ENCODE measurements around the gene MYO3B. TPM values are rescaled to one million over a fixed set of nuclear protein-coding genes. Genes with fewer than 3 reads are reported as not detected.
"Not testable (repeated sequence)": the region's sequence is repeated elsewhere in the genome, so short reads cannot be mapped to it uniquely, and the experiment has no call there.

Gene MYO3B
- total RNA-seq, 2 donors from 2014 or later = 0.16 TPM; not detected in 1

- H3K36me3 Mint-ChIP-seq (ENCODE audit: low read depth) = no peaks in the 10 kb centered on the region
- peaks cover under 1% of the 10 kb centered on the region for H3K4me1 Mint-ChIP-seq
- no peak overlapping the region for H3K4me3 Mint-ChIP-seq
- no peaks in the 10 kb centered on the region for H3K9me3 ChIP-seq (ENCODE audit: control insufficient read depth, low read length, poor library complexity, severe bottlenecking)
- DNase-seq = no peak
- peak overlapping the region; percentile 8 for H3K27ac Mint-ChIP-seq
- H3K27me3 Mint-ChIP-seq = peaks cover 20% of the 10 kb centered on the region
- no peak for ATAC-seq
Observed at GRCh38 chr2:170341684-170342623, 164.0 kb downstream of the MYO3B start.

DNA sequence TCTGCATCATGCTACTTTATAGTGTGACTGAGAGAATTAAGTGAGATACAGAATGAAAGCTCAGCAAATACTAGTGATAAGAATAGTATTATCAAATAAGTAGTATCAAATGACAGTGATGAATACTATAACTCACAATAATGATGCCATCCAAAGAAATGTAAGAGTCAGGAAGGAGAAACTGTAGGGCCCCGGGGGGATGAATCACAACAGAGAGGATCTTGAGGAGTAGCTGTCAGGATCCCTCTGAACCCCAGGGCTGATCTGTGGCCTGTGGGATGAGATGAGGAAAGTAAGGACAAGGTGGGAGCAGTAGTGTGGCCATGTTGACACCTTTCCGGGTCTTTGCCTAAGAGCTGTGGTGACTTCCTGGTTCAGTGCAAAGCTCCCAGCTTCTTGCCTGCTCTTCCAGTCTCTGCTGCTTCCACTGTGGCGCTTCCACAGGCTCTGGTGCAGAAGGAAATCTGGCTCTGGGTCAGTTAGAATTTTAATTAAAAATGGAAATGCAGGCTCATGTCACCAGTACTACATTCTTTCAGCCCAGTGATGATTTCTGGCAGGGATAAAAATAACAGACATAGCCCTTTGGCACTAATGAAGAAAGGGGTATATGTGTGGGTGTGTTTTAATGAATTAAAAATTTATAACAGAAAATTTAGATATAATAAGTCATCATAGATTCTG, 166.9 kb downstream of the MYO3B start:
- H3K4me1 Mint-ChIP-seq = no peaks in the 10 kb centered on the region
- H3K4me3 Mint-ChIP-seq = no peak overlapping the region
- peaks cover 20% of the 10 kb centered on the region for H3K27me3 Mint-ChIP-seq
- H3K9me3 ChIP-seq (ENCODE audit: control insufficient read depth, low read length, poor library complexity, severe bottlenecking) = no peaks in the 10 kb centered on the region
- H3K36me3 Mint-ChIP-seq (ENCODE audit: low read depth) = no peaks in the 10 kb centered on the region
- no peak for DNase-seq
- no peak overlapping the region for H3K27ac Mint-ChIP-seq
- ATAC-seq = no peak

DNA sequence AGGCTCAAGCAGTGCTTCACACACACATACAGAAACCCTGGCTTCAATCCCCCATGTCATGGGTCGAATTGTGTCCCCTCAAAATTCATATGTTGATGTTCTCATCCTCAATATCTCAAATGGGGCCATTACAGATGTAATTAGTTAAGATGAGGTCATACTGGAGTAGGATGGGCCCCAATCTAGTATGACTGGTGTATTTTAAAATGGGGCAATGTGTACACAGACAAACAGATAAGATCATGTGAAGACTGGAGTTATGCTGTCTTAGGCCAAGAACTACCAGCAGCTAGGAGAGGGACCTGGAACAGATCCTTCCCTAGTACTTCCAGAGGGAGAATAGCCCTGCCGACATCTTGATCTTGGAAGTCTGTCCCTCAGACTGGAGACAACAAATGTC, 167.7 kb downstream of the MYO3B start:
- Mint-ChIP-seq H3K27me3 (peaks cover 28% of the 10 kb centered on the region), H3K4me3 (no peak overlapping the region), H3K4me1 (no peaks in the 10 kb centered on the region), H3K36me3 (ENCODE audit: low read depth) (no peaks in the 10 kb centered on the region), H3K27ac (no peak overlapping the region)
- DNase-seq (no peak), ATAC-seq (no peak)
- H3K9me3 ChIP-seq (ENCODE audit: control insufficient read depth, low read length, poor library complexity, severe bottlenecking) = no peaks in the 10 kb centered on the region

GRCh38 chr2:170349269-170349668, 171.3 kb downstream of the MYO3B start:
- H3K4me1 Mint-ChIP-seq; H3K27ac Mint-ChIP-seq; H3K36me3 Mint-ChIP-seq (ENCODE audit: low read depth); DNase-seq; H3K4me3 Mint-ChIP-seq; H3K9me3 ChIP-seq (ENCODE audit: control insufficient read depth, low read length, poor library complexity, severe bottlenecking); ATAC-seq: not testable (repeated sequence)
- H3K27me3 Mint-ChIP-seq = peaks cover 29% of the 10 kb centered on the region

- Mint-ChIP-seq H3K27ac (no peak overlapping the region), H3K36me3 (ENCODE audit: low read depth) (peaks cover 4% of the 10 kb centered on the region), H3K4me3 (no peak overlapping the region), H3K4me1 (peaks cover 10% of the 10 kb centered on the region), H3K27me3 (peaks cover 29% of the 10 kb centered on the region)
- H3K9me3 ChIP-seq (ENCODE audit: control insufficient read depth, low read length, poor library complexity, severe bottlenecking) = no peaks in the 10 kb centered on the region
- ATAC-seq (no peak), DNase-seq (no peak)
Observed at GRCh38 chr2:170350929-170351826, 173.2 kb downstream of the MYO3B start.

DNA sequence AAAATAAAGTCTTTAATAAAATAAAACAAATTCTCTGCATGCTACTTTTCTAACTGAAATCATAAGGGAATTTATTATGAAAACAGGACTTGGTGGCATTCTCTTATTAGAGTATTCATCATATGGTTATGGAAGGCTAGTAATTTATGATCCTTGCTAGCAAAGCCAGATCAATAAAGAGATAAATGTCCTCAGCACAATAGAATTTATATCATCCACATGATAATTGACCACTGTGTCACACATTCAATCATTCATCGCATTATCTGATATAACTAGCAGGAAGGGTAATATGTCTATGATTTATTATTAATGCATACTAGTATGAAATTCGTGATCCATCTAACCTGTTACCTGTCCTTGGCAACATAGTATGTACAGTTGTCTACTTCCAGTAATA, 175.8 kb downstream of the MYO3B start:
- no peak overlapping the region for H3K4me3 Mint-ChIP-seq

DNA sequence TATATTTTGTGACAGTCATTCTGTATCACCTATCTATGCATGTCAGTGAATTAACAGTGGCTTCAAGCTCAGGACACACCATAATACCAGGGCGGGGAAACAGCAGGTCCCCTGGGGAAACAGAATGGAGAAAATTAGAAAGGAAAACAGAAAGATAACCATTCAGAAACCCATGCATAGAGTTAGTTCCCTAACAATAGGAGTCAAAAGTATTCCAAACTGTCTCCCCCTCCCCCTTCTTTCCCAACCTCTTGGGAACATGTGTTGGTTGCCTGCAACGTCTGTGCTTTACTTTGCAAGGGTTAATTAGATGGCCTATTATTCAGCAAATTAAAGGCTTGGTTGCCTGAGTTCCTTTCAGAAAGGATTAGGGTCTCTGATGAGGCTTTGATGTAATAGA, 176.4 kb downstream of the MYO3B start:
- Mint-ChIP-seq H3K4me1 (peaks cover 10% of the 10 kb centered on the region), H3K27me3 (peaks cover 25% of the 10 kb centered on the region), H3K4me3 (no peak overlapping the region), H3K36me3 (ENCODE audit: low read depth) (peaks cover 4% of the 10 kb centered on the region), H3K27ac (no peak overlapping the region)
- no peak for DNase-seq
- H3K9me3 ChIP-seq (ENCODE audit: control insufficient read depth, low read length, poor library complexity, severe bottlenecking) = no peaks in the 10 kb centered on the region
- ATAC-seq = no peak

More for the DNA sequence above, 175.8 kb downstream of the MYO3B start:
- H3K9me3 ChIP-seq (ENCODE audit: control insufficient read depth, low read length, poor library complexity, severe bottlenecking) = no peaks in the 10 kb centered on the region
- Mint-ChIP-seq H3K27ac (no peak overlapping the region), H3K36me3 (ENCODE audit: low read depth) (peaks cover 4% of the 10 kb centered on the region), H3K27me3 (peaks cover 26% of the 10 kb centered on the region), H3K4me1 (peaks cover 10% of the 10 kb centered on the region)
- ATAC-seq = no peak
- DNase-seq = no peak

DNA sequence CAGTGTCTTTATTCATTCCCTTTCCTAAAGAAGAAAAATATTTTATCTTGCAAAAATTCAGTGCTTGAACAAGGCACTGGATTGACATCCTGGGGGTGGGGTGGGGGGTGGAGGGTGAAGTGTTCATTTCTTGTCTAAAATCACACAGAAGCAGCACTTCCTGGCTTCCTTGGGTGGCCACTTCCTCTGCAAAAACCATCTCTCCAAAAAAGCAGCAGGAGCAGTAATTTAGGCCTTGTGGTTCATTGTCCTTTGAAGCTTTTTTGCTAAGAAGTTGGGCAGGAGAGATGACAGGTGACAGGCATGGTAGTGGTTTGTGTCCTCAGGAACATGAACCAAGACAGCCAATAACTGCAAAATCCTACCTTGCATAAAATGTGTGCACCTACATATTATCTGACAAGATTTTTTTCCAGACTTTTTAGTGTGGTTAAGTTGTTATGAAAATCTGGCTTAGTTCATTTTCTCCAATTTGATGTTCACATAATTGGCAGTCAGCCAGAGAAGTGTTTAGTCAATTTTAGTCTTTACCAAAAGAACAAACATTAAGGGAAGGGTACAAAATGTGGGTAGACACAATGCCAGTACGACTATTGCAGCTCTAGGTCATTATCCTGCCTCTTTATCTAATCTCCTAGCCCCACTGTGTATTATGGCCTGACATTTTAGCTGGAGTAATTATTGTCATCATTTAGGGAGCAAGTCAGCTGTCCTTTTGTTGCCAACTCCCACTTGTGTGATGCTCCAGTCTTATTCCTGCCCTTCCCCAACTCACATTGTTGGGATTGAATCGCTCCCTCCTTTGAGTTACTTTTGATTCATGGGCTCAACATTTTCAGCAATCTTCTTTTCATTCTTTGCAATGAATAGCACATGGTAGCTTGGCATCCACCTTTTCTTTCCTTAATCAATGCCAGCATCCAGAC, 177.2 kb downstream of the MYO3B start:
- DNase-seq = no peak
- Mint-ChIP-seq H3K27ac (no peak overlapping the region), H3K4me1 (peaks cover 10% of the 10 kb centered on the region), H3K4me3 (no peak overlapping the region), H3K27me3 (peaks cover 26% of the 10 kb centered on the region), H3K36me3 (ENCODE audit: low read depth) (peaks cover 4% of the 10 kb centered on the region)
- no peak for ATAC-seq
- H3K9me3 ChIP-seq (ENCODE audit: control insufficient read depth, low read length, poor library complexity, severe bottlenecking) = no peaks in the 10 kb centered on the region

DNA sequence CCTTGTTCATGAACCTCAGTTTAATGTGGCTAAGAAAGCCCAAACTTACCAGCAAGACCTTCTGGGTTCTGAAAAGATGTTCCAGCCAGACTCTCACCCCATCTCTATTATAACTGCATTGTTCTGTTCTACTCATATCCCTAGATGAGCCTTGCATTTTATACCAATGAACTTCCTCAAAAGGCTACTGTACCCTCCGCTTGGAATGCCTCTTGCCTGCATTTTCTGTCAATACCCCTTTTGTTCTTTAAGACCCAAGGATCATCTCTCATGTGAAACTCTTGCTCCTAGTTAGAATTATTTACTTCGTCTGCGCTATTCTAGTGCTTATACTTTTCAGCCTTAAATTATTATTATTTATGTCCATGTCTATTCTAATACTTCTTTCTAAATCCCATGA, 181.5 kb downstream of the MYO3B start:
- Mint-ChIP-seq H3K4me1 (peaks cover 13% of the 10 kb centered on the region), H3K36me3 (ENCODE audit: low read depth) (no peaks in the 10 kb centered on the region), H3K27ac (no peak overlapping the region), H3K4me3 (no peak overlapping the region), H3K27me3 (peaks cover 50% of the 10 kb centered on the region)
- ATAC-seq (no peak), DNase-seq (no peak)
- H3K9me3 ChIP-seq (ENCODE audit: control insufficient read depth, low read length, poor library complexity, severe bottlenecking) = no peaks in the 10 kb centered on the region

DNA sequence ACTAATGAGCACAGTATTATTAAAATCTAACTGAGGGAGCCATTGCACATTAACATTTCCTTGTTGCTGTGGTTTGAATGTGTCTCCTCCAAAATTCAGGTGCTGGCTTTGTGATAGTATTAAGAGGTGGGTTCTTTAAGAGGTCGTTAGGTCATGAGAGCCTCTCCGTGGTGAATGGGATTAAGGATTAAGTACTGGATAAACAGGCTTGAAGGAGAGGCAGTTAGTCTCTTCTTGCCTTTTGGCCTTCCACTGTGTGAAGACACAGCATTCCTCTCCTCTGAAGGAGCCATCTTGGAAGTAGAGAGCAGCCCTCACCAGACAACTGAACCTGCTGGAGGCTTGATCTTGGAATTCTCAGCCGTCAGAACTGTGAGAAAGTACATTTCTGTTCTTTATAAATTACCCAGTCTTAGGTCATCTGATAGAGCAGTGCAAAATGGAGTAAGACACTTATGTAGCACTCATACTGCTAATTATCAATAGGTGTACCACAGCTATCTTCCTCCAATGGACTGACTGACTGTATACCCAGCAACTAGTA, 182.7 kb downstream of the MYO3B start:
- Mint-ChIP-seq H3K36me3 (ENCODE audit: low read depth) (no peaks in the 10 kb centered on the region), H3K27me3 (peaks cover 61% of the 10 kb centered on the region), H3K27ac (no peak overlapping the region), H3K4me1 (peaks cover 7% of the 10 kb centered on the region), H3K4me3 (no peak overlapping the region)
- ATAC-seq (no peak), DNase-seq (no peak)
- H3K9me3 ChIP-seq (ENCODE audit: control insufficient read depth, low read length, poor library complexity, severe bottlenecking) = no peaks in the 10 kb centered on the region

GRCh38 chr2:170361090-170361936, 183.4 kb downstream of the MYO3B start:
- H3K9me3 ChIP-seq (ENCODE audit: control insufficient read depth, low read length, poor library complexity, severe bottlenecking) = no peaks in the 10 kb centered on the region
- Mint-ChIP-seq H3K36me3 (ENCODE audit: low read depth) (no peaks in the 10 kb centered on the region), H3K4me1 (peaks cover 7% of the 10 kb centered on the region), H3K27me3 (peaks cover 68% of the 10 kb centered on the region), H3K27ac (no peak overlapping the region), H3K4me3 (no peak overlapping the region)
- ATAC-seq (peak; percentile 78), DNase-seq (peak in 1 of 3 donors; percentile 36)

All from T-helper 17 cell (primary cell).